Spleen (tissue), 7 donors: ENCODE measurements around the gene GRIK3.

ENCODE experiments used
- POLR2A ChIP-seq, 3 donors: fragments of 450-650 bp; IDR thresholded peaks; one replicate each; pipeline ENCODE4 v1.5.1; 2017; ENCODE audit warnings: antibody characterized with exemption in 3 of 3, mild to moderate bottlenecking in 1 of 3
- TF ChIP-seq, protein P1 (sequence below), 11 experiments: fragments of 200-600 bp in 7 of 11; fragments of 450-650 bp in 4 of 11; sonication (generic) in 4 of 11; IDR thresholded peaks in 8 of 11; conservative IDR thresholded peaks in 3 of 11; 1 replicate in 7 of 11; 2 replicates in 4 of 11; pipeline versions ENCODE4 v1.4.0 to v1.8.0; 2016 to 2021; ENCODE audit warnings: antibody characterized with exemption in 11 of 11, inconsistent platforms in 4 of 11, mild to moderate bottlenecking in 1 of 11
- donor health status: DM: no; HTN: no; CAD: no; lungs with moderate emphysema.
- donor health status: DM: no; HTN: no; CAD: no.
- donor health status: DM: no; HTN: no; CAD: no.

DNA sequence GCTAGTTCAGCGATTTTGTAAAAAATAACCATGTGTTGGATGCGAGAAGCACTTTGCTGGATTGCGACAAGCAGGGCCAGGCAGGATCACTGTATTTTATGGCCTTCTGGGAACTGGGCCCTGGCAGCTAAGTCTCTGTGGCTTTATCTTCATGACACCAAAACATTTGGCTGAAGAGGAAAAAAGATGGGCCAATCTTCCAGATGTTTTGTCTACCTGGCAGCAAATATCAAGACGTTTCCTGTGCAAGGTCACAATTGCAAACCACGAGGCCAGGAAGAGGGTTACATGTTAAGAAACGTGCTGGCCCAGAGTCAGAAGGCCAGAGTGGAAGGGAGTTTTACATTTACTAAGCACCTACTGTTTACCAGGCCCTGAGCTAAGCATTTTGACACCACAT, 22.1 kb downstream of the GRIK3 start:
- TF ChIP-seq, protein P1, sequence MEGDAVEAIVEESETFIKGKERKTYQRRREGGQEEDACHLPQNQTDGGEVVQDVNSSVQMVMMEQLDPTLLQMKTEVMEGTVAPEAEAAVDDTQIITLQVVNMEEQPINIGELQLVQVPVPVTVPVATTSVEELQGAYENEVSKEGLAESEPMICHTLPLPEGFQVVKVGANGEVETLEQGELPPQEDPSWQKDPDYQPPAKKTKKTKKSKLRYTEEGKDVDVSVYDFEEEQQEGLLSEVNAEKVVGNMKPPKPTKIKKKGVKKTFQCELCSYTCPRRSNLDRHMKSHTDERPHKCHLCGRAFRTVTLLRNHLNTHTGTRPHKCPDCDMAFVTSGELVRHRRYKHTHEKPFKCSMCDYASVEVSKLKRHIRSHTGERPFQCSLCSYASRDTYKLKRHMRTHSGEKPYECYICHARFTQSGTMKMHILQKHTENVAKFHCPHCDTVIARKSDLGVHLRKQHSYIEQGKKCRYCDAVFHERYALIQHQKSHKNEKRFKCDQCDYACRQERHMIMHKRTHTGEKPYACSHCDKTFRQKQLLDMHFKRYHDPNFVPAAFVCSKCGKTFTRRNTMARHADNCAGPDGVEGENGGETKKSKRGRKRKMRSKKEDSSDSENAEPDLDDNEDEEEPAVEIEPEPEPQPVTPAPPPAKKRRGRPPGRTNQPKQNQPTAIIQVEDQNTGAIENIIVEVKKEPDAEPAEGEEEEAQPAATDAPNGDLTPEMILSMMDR (IDR thresholded peaks at IDR 0.05 in 8 of 11, conservative IDR thresholded peaks at IDR 0.05 in 3 of 11) = no peak
- no peak for TF ChIP-seq POLR2A (IDR thresholded peaks at IDR 0.05)
